ENCODE results near the gene TMEM132A.

GRCh38 chr11:60897496-60897895 lies 26.8 kb upstream of the TMEM132A start:
- TF ChIP-seq CTCF (IDR thresholded peaks at IDR 0.05), result no peak
- no peak for TF ChIP-seq POLR2A (IDR thresholded peaks at IDR 0.05)
